HG03175 (cell line): Measurements from ENCODE around the gene TMEM254.
"Not testable (repeated sequence)": the region's sequence is repeated elsewhere in the genome, so short reads cannot be mapped to it uniquely, and the experiment has no call there.

ENCODE experiments used
- ATAC-seq: cut with Tn5 transposase; IDR thresholded peaks from one replicate; pipeline ENCODE4 v1.9.1; 2021; ENCODE audit warnings: mild to moderate bottlenecking, moderate library complexity; ENCODE audit not compliant: unreplicated experiment

TMEM254 gene, protein sequence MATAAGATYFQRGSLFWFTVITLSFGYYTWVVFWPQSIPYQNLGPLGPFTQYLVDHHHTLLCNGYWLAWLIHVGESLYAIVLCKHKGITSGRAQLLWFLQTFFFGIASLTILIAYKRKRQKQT

DNA sequence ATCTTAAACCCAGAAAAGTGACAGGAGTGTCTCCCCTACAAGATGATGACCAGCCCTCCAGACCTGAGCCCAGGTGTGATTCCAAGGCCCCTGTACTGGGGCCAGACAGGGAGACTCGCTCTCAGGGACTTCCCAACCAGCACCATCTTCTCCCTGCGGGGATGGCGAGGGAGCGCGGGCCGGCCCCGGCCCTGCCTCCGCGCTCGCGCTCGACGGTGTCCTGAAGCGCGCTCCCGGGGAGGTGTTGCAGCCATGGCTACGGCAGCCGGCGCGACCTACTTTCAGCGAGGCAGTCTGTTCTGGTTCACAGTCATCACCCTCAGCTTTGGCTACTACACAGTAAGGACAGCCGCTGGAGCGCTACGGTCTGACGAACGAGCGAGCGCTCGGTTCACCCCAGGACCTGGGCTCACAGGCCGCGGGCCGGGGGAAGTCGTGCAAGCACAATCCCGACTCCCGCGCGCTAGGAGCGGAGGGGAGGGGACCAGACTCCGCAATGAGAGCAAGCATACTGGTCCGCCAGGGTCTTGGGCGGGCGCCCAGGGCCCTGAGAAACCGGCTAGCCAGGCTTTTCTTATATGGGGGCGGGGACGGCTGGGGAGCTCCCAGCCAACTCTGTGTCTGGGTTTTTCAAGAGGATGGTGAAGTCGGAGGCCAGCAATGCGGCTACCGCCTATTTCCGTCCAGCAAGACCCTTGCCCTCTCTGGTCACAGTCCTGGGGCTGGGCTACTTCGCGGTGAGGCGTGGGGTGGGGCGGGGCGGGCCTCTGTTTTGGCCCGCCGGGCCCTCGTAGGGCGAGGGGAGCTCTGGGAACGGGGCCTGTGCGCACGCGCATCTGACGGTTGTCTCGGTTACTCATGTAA, at the start of gene TMEM254:
Gene TMEM254 (plus strand): TSS at position 218 of the 864 bp plus-strand sequence. CDS start 35 bp downstream, at position 253.
- ATAC-seq: peak; percentile 88

DNA sequence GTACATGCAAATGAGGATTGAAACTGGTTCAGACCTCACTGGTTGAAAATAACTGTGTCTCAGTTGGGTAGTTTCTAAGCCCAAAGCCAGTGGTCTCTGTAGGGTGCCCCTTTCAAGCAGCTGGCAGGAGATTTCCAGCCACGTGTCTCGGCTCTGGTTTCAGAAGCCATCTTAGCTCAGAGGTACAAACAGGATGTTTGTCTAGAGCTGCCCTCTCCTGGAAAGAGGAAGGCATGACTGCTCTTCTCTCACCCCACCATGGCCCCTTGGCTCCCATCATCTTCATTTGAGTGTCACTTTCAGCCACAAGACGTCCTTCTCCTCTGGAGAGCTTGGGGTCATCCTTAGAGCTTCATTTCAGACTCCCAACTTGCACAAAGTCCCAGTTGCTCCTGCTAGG, 49.3 kb upstream of the TMEM254 start:
- ATAC-seq: not testable (repeated sequence)

DNA sequence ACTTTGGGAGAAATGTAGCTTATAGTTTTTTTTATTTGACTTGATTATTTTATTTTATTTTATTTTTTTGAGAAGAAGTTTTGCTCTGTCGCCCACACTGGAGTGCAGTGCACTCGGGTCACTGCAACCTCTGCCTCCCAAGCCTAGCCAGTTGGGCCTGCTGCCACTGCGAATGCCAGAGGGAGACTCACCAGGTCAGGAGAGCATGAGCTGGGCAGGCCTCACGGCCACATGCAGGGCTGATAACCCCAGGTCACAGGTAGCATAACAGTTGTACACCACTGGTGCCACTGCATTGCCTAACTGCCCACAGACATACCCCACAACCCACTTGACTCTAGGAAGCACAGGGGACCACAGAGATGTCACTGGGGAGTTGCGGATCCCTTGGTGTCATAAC, 48.6 kb upstream of the TMEM254 start:
- not testable (repeated sequence) for ATAC-seq

DNA sequence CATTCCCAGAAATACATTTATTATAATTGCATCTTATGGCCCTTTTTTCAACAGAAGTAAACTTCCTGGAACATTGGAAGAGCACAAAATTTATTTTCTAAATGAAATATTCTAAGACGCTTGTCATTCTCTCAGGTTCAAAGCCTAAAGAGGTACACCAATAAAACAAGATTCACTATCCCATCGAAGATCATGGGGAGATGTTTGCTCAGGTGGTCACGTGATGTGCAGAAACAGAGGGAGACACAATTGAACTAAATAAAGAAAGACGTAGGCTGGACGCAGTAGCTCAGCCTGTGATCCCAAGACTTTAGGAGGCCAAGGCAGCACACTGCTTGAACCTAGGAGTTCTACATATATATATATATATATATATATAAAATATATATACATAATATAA, 46.0 kb upstream of the TMEM254 start:
- ATAC-seq: no peak

DNA sequence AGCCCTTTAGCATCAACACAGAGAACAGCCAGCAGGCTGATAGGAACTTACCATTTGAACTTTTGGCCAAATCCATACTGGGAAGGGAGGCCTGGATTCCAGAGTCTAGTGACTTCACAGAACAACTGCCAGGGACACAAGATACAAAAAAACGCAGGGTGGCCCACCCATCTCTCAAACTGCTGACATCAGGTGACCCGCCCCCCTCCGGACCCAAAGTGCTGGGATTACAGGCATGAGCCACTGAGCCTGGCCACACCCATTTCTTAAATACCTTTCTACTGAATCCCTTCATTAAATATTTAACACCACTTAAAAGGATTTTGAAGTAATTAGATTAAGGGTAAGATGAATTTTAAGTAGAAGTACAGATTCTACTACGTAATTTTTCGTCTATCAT, 43.7 kb upstream of the TMEM254 start:
- ATAC-seq: not testable (repeated sequence)

DNA sequence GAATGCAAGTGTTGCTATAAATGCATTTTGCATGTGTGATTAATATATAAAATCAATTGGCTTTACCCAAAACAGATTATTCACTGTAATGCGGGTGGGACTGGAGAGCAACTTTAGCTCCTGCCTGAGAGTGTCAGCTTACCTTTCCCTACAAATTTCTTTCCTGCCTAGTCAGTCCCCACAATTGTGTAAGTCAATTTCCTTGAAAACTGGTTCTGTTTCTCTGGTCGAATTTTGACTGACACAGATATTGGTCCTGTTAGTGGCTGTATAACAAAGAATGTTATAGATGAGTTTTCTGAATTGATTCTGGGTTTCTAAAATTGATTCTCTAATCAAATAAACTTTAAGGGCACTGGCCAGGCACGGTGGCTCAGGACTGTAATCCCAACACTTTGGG, 43.0 kb upstream of the TMEM254 start:
- ATAC-seq: not testable (repeated sequence)

DNA sequence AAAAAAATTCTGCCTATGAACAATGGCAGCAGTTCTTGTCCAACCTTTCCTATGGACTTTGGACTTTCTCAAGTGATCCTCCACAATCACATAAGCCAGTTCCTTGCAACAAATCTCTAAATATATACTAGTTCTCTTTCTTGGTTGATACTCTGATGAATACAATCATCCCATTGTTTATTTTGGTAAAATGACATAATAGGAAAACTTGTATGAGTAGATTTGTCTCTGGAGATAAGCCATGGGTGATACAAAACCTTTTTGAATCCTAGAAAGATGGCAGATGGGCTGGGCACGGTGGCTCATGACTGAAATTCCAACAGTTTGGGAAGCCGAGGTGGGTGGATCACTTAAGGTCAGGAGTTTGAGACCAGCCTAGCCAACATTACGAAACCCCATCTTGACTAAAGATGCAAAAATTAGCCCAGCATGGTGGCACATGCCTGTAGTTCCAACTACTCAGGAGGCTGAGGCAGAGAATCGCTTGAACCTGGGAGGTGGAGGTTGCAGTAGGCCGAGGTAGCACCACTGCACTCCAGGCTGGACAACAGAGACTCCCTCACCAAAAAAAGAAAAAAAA, 41.5 kb upstream of the TMEM254 start:
- ATAC-seq: not testable (repeated sequence)

DNA sequence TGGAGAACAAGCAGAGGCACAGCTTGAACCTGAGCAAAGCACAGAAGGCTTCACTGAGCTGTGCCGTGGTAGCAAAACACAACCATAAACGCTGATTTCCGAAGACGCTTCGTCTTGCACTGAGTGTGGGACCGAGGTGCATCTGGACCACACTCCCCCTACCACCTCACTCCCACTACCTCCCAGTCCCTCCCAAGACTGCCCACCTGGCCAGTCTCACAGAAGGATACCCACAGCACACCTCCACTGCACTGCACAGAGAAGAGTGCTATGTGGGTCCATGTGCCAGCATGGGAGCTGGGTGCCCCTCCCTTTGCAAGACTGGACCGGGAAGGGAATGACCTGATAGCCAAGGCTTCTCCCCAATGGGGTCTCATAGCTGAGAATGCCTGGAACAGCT, 40.2 kb upstream of the TMEM254 start:
- ATAC-seq: not testable (repeated sequence)

DNA sequence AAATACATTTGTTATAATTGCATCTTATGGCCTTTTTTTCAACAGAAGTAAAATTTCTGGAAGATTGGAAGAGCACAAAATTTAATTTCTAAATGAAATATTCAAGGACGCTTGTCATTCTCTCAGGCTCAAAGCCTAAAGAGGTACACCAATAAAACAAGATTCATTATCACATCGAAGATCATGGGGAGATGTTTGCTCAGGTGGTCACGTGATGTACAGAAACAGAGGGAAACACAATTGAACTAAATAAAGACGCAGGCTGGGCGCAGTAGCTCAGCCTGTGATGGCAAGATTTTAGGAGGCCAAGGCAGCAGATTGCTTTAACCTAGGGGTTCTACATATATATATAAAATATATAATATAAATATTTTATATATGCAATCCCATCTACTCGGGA, 37.3 kb upstream of the TMEM254 start:
- no peak for ATAC-seq

DNA sequence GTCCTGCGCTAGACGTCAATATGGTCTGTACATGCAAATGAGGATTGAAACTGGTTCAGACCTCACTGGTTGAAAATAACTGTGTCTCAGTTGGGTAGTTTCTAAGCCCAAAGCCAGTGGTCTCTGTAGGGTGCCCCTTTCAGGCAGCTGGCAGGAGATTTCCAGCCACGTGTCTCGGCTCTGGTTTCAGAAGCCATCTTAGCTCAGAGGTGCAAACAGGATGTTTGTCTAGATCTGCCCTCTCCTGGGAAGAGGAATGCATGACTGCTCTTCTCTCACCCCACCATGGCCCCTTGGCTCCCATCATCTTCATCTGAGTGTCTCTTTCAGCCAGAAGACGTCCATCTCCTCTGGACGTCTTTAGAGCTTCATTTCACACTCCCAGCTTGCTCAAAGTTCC, 33.5 kb upstream of the TMEM254 start:
- not testable (repeated sequence) for ATAC-seq

DNA sequence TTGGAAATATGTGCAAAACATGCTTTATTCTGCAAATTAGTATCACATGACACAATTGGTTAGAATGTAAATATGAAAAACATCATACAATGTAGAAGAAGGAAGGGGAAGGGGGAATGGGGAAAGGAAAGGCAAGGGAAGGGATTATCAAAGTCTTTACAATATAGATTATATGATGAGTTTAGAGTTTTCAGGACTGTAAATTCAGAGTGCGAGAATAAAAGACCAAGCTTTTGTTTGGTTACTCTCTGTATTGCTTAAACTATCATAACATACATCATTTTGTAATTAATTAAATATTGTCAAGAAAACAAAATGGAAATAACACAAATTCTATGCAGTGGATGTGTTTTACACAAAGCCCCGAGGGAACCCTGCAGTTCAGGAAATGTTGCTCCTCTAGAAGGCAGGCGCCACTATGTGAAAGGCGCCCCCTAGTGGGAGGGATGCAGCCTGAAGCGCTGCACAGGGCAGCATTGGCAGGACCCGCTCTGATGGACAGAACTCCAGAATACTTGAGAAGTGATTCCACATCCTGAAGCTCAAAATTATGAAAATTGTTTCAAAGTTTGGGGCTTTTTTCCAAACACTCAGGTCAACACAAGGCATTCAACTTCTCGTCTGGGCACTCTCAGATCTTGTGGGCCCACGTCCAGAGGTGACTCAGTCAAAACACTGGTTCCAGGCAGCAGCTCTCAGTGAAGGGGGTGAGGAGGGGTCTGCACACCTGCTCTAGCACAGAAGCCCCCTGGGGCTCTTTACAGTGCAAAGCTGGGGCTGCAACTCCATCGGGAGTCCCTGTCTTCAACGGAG, 31.6 kb upstream of the TMEM254 start:
- peak; percentile 72 for ATAC-seq

DNA sequence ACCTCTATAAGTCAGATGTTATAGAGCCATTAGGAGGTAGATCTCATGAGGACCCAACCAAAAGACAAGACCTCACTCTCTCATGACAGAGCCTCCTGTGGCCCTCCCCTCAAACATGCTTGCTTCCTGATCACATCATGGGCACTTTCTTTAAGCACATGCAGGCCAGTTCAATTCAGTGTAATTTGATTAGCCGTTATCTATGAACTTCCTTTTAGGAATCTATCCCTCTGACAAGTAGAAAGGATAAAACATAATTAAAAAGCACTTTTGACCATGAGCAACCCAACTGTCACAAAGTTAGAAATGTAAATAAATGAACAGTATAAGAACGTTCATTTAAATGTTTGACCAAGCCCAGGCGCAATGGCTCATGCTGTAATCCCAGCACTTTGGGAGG, 27.7 kb upstream of the TMEM254 start:
- ATAC-seq: no peak

DNA sequence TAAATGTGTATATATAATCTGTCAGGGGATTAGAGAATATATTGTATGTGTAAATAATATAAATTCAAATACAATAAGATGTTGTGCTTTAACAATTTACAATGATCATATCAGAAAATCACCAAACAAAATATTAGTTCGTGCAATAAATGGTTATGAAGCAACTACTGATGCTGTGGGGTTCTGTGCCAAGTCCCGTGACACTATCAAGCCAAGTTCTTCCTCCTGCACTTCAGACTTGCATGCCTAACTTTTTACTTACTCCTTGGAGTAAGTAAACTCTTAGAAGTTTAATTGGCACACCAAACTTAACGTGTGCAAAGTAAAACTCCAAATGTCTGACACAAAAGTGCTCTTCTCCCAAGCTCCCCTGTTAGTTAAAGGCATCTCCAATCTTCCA, 26.5 kb upstream of the TMEM254 start:
- ATAC-seq: no peak

DNA sequence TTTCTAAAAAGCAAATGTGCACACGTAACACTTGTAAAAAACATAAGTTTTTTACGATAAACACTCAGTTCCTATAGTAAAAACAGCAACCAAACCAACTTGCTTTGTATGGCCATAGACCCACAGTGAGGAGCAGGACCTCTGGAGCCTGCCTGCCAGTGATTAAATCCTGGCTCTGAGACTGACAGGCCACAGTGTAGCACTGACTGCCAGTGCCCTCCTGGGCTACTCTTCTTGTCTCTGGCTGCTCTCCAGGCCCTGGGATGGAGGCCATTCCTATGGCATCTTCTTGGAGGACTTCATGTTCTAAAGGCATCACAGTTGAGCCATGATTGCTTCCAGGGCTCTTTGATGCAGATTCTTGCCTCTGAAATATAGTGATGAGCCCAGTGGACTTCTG, 22.7 kb upstream of the TMEM254 start:
- no peak for ATAC-seq

DNA sequence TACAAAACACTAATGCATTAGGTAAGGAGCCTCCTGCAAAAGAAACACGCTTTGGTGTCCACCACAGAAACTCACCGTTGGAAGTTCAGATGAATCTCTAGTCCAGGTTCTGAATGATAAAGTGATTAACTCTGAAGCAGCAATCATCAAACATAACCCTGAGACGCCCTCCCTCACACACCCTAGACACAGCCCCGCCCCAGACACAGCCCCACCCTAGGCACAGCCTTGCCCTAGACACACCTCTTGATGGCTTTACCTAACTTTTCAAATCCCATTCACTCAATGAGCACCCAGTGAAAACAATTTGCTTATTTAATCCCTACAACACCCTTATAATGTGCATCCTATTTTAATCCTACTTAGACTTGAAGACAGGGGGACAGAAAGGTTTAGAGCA, 21.3 kb upstream of the TMEM254 start:
- no peak for ATAC-seq

DNA sequence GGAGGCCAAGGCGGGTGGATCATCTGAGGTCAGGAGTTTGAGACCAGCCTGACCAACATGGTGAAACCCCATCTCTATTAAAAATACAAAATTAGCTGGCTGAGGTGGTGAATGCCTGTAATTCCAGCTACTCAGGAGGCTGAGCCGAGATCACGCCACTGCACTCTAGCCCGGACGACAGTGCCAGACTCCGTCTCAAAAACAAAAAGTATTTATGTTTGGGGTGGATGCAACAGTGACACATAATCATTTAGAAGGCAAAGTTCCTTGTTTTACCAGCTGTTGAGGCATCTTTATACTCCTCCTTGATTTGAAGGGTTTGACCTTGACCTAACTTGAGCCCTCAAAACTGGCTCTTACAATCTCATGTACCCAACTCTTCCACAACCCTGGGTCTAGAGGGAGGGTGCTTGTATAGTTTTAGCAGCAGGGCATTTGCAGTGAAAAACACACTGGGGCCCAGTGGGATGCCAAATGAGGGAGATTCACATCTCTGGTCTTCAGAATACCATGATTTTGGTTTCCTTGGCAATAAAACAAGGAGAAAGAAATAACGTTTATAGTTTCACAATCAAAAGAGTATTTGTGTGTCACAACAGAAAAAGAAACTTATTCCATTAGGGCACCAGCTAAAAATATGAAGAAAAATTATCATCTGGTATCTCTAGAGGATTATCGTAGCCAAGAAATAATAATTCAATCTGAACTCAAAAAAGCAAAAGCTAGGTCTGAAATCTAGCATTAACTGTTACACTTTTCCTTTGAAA, 14.2 kb upstream of the TMEM254 start:
- no peak for ATAC-seq

DNA sequence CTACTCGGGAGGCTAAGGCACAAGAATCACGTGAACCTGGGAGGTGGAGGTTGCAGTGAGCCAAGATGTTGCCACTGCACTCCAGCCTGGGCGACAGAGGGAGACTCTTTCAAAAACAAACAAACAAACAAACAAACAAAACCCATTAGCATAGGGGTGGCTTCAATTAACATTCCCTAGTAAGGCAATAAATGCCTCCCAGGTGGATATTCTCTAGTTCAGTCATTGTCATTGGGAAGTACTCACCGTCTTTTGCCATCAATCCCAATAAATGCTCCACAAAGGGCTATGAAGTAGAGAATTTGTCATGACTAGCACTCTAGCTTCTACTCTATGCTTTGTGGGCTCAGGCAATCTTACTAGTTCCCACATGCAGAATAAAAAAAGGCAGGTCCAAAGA, 11.7 kb upstream of the TMEM254 start:
- no peak for ATAC-seq

DNA sequence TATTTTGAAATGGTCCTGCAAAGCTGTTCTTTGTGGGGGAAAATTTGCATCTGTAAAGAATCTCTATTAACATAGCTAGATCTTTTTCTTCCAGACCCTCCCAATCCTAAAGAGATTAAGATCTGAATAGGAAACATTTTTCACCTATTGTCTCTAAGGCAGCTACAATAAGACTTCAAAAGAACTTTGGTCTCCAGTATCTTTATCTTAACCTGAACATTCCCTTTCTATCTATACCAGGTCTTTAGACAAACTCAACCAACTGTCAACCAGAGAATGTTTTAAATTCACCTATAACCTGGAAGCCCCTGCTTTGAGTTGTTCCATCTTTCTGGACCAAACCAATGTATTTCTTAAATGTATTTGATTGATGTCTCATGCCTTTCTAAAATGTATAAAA, 10.6 kb upstream of the TMEM254 start:
- ATAC-seq: not testable (repeated sequence)

DNA sequence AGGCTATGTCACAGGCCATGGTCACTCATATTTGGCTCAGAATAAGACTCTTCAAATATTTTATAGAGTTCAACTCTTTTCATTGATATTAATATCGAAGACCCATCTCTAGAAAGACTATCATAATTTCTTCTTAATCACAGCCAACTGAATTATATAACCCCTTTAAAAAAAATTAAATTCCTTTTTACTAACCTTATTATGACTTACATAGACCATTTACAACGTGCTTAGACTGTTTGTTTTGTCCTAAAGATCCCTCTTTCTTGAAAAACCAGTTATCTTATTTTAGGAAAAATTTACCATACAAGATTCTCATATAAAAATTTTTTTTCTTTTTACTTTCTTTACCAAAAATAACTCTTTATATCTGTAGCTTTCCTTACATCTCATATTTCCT, 10.2 kb upstream of the TMEM254 start:
- no peak for ATAC-seq

DNA sequence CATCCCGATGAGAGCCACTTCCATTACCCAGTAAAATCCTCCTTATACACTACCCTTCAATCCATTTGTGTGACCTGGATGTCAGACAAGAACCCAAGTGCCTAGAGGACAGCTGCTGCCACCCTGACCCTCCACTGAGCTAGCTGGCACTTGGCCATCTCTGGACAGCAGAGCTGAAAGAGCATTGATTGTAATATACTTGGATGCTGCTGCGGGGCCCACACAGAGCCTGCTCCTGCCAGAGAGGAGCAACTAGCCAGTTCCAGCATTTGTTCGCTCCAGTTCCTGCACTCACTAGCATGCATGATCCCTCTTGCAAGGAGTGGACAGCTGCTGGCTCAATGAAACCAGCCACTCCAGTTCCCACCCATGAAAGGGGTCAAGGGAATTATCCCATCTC, 8.4 kb upstream of the TMEM254 start:
- ATAC-seq: no peak

DNA sequence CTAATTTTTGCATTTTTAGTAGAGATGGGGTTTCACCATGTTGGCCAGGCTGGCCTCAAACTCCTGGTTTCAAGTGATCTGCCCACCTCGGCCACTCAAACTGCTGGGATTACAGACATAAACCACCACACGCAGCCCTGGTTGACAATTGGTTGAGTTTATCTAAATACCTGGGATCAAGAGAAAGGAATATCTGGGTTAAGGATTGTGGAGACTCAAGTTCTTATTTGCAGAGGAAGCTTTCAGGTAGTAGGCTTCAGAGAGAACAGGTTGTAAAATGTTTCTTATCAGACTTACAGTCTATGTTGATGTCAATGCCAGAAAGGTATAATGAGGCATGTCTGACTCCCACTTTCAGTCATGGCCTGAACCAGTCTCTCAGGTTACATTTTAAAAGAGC, 5.9 kb upstream of the TMEM254 start:
- ATAC-seq: no peak
